ENCODE measurements around the gene BAK1. TPM values are rescaled to one million over a fixed set of nuclear protein-coding genes. Genes with fewer than 3 reads are reported as not detected.

Gene BAK1
- total RNA-seq, 2 experiments from 2014 or later = 69.2 to 77.6 TPM

DNA sequence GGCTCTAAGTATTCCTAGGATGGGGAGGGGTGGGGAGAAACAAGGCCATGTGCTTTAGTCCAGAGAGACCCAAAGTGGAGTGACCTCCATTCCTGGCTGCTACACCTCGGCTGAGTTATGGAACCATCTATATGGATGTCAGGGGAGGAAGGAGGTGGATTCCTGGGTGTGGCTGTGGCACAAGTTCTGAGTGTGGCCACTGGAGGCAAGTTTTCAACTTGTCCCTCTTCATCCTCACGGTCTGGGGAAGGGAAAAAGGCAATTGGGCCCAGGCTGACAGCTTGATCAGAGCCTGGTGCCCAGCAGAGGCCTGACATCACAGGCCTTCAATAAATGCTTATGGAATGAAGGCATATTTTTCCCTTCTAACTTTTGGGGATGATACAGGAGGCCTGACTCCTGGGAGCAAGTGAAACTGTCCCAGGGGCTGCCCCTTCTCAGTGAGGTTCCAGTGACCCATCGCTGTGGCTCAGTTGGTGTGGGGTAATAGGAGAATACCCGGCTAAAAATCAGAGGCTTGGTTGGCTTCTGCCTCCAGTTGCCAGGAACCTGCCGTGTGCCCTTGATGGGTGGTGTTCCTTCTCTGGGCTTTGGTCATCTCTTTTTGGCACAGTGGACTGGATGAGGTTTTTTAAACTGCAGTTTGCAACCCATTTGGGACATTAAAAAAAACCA, 39.2 kb upstream of the BAK1 start:
- no peak for DNase-seq
- Mint-ChIP-seq H3K36me3 (ENCODE audit: low read depth) (peaks cover 8% of the 10 kb centered on the region), H3K27ac (peak overlapping the region; percentile 95), H3K27me3 (no peaks in the 10 kb centered on the region), H3K4me1 (peaks cover 41% of the 10 kb centered on the region), H3K9me3 (no peaks in the 10 kb centered on the region), H3K4me3 (peak overlapping the region; percentile 93)
- CTCF ChIA-PET = interaction anchor here (0.6 to 3.3 kb wide), 3 partner anchors 11 to 88 kb away, joined by 3 to 11 read pairs (median 4); no protein-coding TSS in a partner anchor
- POLR2A ChIA-PET = no interaction called here

DNA sequence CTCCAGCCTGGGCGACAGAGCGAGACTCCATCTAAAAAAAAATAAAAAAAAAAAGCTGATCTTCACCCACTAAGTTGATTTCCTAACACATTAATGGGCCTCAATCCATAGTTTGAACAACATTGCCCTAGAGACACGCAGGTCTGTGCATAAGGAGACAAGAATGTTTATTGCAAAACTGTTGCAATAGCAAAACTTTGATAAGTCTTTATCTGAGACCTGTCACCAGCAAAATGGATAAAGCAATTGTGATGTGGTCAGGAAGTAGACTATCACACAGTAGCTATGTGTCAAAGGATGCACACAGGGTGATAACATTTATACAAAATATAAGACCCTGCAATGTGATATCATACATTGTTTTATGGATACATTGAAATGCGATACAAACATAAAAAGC, 36.8 kb upstream of the BAK1 start:
- no peak overlapping the region for H3K27ac Mint-ChIP-seq
- H3K4me3 Mint-ChIP-seq = no peak overlapping the region
- no peaks in the 10 kb centered on the region for H3K36me3 Mint-ChIP-seq (ENCODE audit: low read depth)
- CTCF ChIA-PET = interaction anchor here (1.6 to 3.3 kb wide), 2 partner anchors 9 to 27 kb away, joined by 7 to 18 read pairs; no protein-coding TSS in a partner anchor
- POLR2A ChIA-PET = no interaction called here
- no peak for DNase-seq
- H3K27me3 Mint-ChIP-seq = no peaks in the 10 kb centered on the region
- H3K9me3 Mint-ChIP-seq = no peaks in the 10 kb centered on the region
- peaks cover 25% of the 10 kb centered on the region for H3K4me1 Mint-ChIP-seq

DNA sequence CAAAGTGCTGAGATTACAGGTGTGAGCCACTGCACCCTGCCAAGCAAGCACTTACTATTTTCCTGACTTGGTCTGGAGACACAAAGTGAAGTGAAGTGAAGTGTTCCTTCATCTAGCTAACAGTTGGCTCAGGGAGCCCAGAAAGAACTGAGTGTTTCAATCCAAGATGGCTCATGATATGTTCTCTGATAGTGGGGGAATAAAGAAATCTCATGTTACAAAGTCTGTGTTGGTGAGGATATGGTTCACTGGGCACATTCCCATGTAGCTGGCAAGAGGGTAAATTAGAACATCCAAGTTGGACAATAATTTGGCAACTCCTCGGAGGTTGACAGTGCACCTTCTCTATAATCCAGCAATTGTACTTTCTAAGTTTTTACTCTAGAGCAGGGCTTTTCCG, 36.0 kb upstream of the BAK1 start:
- Mint-ChIP-seq H3K36me3 (ENCODE audit: low read depth) (no peaks in the 10 kb centered on the region), H3K4me1 (peaks cover 25% of the 10 kb centered on the region), H3K27me3 (no peaks in the 10 kb centered on the region), H3K4me3 (no peak overlapping the region), H3K9me3 (no peaks in the 10 kb centered on the region), H3K27ac (no peak overlapping the region)
- POLR2A ChIA-PET = no interaction called here
- CTCF ChIA-PET = interaction anchor here (3.3 kb wide), 1 partner anchor 9 kb away, joined by 18 read pairs; no protein-coding TSS in a partner anchor
- DNase-seq = no peak

DNA sequence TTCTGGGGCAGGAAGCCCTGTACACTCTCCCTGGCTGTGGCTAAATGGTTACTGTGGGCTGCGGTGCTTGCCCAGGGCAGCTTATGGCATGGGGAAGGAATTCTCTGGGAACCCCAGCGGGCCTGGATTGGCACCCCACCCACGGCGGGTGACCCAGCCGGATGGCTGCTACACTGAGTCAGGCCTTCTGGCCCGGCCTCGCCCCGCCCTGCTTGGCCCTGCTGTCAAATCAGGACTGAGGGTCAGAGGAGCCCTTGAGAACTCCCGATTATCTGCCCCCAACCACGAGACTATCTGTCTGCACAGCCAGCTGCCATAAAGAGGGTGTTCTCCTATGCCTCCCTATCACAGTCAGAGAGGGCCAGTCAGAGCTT, 33.7 kb upstream of the BAK1 start:
- CTCF ChIA-PET = interaction anchor here (0.6 to 1.6 kb wide), 4 partner anchors 13 to 278 kb away, joined by 3 to 7 read pairs (median 4); no protein-coding TSS in a partner anchor
- H3K4me3 Mint-ChIP-seq = no peak overlapping the region
- no peak overlapping the region for H3K27ac Mint-ChIP-seq
- no peaks in the 10 kb centered on the region for H3K36me3 Mint-ChIP-seq (ENCODE audit: low read depth)
- POLR2A ChIA-PET = no interaction called here
- H3K4me1 Mint-ChIP-seq = peaks cover 9% of the 10 kb centered on the region
- H3K9me3 Mint-ChIP-seq = no peaks in the 10 kb centered on the region
- no peaks in the 10 kb centered on the region for H3K27me3 Mint-ChIP-seq
- no peak for DNase-seq

DNA sequence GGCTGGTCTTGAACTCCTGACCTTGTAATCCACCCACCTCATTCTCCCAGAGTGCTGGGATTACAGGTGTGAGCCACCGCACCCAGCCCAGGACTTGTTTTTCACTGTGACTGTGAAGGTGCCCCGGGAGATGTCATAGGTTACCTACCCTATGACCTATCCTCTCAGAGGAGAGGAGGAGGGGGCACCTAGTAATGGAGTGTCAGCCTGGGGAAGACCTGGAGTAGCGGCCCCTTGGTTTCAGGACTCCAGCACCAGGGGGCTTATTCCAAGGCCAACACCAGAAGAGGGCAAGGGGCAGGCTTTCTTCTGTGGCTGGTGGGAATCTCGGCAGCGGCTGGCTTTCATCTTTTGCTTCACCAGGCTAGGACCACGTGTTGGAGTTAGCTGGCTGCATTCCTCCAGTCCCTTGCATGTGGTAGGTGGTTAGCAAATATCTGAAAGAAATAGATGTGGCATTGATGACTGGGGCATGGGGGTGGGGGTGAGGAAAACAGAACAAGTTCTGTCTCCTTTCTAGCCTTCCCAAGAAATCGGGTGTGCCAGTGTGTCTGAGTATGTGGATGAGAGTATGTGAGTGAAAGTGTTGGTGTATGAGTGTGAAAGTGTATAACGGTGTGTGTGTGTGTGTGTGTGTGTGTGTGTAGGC, 33.2 kb upstream of the BAK1 start:
- no peak overlapping the region for H3K27ac Mint-ChIP-seq
- no peaks in the 10 kb centered on the region for H3K36me3 Mint-ChIP-seq (ENCODE audit: low read depth)
- H3K9me3 Mint-ChIP-seq = no peaks in the 10 kb centered on the region
- no peak overlapping the region for H3K4me3 Mint-ChIP-seq
- ChIA-PET CTCF (interaction anchor here (1.4 kb wide), 1 partner anchor 30 kb away, joined by 3 read pairs; no protein-coding TSS in a partner anchor), POLR2A (interaction anchor here (0.6 kb wide), 1 partner anchor 1072 kb away, joined by 3 read pairs; no protein-coding TSS in a partner anchor)
- H3K27me3 Mint-ChIP-seq = no peaks in the 10 kb centered on the region
- DNase-seq = no peak
- peaks cover 7% of the 10 kb centered on the region for H3K4me1 Mint-ChIP-seq

DNA sequence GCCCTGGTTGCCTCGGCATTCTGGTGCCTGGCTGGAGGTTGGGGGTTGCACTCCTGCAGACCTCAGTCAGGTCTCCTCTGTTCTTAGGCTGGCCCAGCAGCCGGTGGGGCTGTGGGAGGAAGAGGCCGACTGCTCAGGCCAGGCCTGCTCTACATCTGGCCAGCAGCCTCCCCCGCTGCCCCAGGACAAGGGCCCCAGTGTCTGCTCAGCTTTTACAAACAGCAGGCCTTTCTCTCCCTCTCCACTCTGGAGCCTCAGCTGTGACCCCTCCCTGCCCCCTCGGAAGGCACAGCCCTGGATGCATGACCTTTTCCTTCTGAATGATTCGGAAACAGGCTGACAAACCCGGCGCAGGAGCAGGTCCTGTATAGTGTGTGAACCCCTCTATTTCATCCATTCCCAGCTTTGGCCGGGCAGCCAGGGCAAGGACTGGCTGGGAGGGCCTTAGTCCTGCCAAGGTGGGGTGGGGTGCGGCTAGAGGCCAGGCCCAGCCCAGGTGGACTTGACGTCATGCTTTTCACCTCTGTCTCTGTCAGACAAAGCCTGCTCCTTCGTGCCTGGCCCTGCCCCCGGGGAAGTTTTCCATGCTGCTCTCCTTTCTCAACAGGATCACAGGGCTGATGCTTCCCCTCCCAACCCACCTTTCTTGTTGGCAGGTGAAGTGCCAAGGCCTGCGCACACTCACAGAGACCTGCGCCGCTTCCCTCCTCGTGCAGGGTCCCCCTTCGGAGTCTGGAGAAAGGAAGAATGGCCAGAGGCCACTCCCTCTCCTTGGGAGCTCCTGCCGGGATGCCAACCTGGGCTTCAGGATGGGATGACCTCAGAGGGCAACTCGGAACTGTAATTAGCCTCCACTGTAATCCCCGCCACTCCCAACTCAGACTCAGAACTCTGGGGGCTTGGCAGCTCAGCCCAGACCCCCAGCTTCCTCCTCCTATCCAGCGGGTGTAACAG, 31.0 kb upstream of the BAK1 start:
- peaks cover 5% of the 10 kb centered on the region for H3K4me1 Mint-ChIP-seq
- H3K27me3 Mint-ChIP-seq = no peaks in the 10 kb centered on the region
- no peak overlapping the region for H3K27ac Mint-ChIP-seq
- no peak for DNase-seq
- no peak overlapping the region for H3K4me3 Mint-ChIP-seq
- no peaks in the 10 kb centered on the region for H3K36me3 Mint-ChIP-seq (ENCODE audit: low read depth)
- no peaks in the 10 kb centered on the region for H3K9me3 Mint-ChIP-seq
- POLR2A ChIA-PET = no interaction called here
- CTCF ChIA-PET = interaction anchor here (1.0 to 1.7 kb wide), 4 partner anchors 10 to 30 kb away, joined by 3 to 5 read pairs (median 4); partner anchors contain the start of gene ITPR3

DNA sequence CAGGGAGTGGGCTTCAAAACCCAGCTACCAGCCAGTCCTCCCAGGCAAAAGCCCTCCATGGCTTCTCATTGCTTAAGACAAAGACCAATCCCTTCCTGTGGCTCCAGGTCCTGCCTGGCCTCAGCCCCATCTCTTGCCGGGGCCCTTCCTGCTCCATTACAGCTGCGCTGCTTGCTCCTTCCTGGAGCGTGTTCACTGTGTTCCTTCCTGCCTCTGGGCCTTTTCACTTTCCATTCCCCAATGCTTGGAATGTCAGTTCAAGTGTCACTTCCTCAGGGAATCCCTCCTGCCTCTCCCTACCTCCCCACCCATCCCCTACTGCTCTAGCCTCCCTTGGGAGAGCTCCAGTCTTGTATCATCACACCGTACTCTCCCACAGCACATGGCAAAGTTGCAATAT, 30.0 kb upstream of the BAK1 start:
- no peak for DNase-seq
- Mint-ChIP-seq H3K27ac (peak overlapping the region; percentile 14), H3K27me3 (peaks cover 3% of the 10 kb centered on the region), H3K9me3 (peaks cover 4% of the 10 kb centered on the region), H3K36me3 (ENCODE audit: low read depth) (no peaks in the 10 kb centered on the region), H3K4me1 (peaks cover 5% of the 10 kb centered on the region), H3K4me3 (no peak overlapping the region)
- ChIA-PET CTCF (interaction anchor here (1.1 to 1.7 kb wide), 2 partner anchors 11 to 12 kb away, joined by 3 to 5 read pairs; partner anchors contain the start of gene ITPR3), POLR2A (no interaction called here)

DNA sequence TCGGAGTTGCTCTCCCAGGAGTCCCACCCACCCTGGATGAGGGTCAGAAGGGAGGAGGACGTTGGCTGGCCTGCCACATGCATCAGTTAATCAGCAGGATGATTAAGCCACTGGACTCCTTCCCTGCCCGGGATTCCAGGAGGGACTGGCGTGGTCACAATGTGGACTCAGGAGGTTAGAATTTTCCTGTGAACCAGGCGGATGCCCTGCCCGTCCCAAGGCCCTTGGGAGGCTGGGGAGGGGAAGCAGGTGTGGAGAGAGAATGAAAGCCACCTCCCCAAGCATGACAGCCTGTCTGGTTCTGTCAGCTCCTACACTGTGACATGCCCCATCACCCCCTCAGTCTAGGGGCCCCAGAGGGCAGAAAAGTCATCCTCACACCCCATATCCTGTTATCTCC, 29.5 kb upstream of the BAK1 start:
- Mint-ChIP-seq H3K4me1 (peaks cover 5% of the 10 kb centered on the region), H3K9me3 (peaks cover 7% of the 10 kb centered on the region), H3K36me3 (ENCODE audit: low read depth) (no peaks in the 10 kb centered on the region), H3K27ac (no peak overlapping the region), H3K4me3 (no peak overlapping the region), H3K27me3 (peaks cover 7% of the 10 kb centered on the region)
- POLR2A ChIA-PET = no interaction called here
- CTCF ChIA-PET = interaction anchor here (1.1 kb wide), 1 partner anchor 11 kb away, joined by 3 read pairs; the partner anchor contains the start of gene ITPR3
- DNase-seq = no peak

DNA sequence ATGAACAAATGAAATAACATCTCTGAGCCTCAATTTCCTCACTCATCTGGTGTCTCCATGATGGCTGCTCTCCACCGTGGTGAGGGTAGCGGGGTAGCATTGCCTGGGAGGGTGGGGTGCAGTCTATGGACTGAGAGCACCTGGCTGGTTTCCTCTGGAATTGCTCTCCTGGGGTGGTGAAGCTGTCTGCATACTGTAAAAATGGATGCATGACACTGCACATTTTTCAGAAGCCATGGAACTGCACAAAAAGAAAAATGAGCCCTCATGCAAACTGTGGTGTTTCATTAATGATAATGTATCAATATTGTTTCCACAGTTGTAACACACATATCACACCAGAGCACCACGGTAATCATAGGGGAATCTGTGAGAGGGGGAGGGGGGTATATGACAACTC, 28.9 kb upstream of the BAK1 start:
- Mint-ChIP-seq H3K4me3 (no peak overlapping the region), H3K27me3 (peaks cover 7% of the 10 kb centered on the region), H3K9me3 (peaks cover 7% of the 10 kb centered on the region), H3K4me1 (peaks cover 5% of the 10 kb centered on the region), H3K27ac (peak overlapping the region; percentile 4), H3K36me3 (ENCODE audit: low read depth) (no peaks in the 10 kb centered on the region)
- POLR2A ChIA-PET = no interaction called here
- DNase-seq = no peak
- CTCF ChIA-PET = interaction anchor here (2.2 to 2.5 kb wide), 2 partner anchors 13 to 92 kb away, joined by 7 to 13 read pairs; partner anchors contain the start of gene ITPR3

DNA sequence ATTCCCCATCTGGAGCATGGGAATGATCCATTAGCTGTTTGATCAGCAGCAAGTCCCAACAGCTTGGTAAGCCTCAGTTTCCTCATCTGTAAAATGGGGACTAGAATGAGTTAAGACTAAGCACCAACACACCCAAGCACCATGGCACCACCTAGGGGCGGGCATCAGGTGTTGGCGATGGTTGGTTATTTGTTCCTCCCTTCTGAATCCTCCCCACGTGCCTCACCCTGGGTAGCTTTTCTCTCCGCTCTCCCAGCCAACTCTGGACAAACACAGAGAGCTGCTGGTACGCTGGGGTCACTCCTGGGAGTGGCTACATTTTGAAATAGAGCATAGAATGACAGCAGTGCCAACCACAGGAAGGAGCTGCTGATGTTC, 27.7 kb upstream of the BAK1 start:
- peaks cover 11% of the 10 kb centered on the region for H3K27me3 Mint-ChIP-seq
- POLR2A ChIA-PET = no interaction called here
- no peaks in the 10 kb centered on the region for H3K4me1 Mint-ChIP-seq
- peaks cover 7% of the 10 kb centered on the region for H3K9me3 Mint-ChIP-seq
- no peaks in the 10 kb centered on the region for H3K36me3 Mint-ChIP-seq (ENCODE audit: low read depth)
- no peak overlapping the region for H3K27ac Mint-ChIP-seq
- CTCF ChIA-PET = interaction anchor here (0.6 to 2.5 kb wide), 13 partner anchors 9 to 93 kb away, joined by 3 to 18 read pairs (median 6); partner anchors contain the start of gene ITPR3
- H3K4me3 Mint-ChIP-seq = no peak overlapping the region
- DNase-seq = peak; percentile 68

DNA sequence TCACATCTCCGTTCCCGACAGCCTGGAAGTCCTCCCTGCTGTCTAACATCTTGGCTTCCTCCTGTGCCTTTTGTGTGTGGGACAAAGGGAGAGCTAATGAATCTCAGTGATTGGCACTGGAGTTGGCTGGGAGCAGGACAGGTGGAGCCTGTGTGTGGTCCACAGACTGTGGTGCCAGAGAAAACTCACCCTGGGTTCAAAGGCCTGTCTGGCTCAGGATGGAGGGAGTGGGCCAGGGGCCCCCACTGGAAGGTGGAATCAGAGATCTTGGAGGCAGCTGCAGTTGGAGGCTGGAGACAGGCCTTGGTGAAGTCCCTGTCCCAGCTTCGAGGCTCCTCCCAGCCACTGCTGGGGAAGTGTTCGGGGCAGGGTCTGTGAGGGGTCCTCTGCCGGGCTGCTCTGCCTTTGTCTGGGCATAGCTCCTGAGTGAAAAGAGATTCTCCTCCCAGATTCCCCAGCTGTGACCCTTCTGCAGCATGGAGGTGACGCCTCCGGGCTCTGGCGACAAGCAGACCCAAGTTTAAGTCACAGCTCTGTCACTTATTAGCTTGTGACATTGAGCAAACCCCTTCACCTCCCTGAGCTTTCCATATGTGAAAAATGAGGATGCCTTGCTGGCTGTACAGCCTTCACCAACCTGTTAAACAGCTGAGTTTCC, 27.2 kb upstream of the BAK1 start:
- H3K4me1 Mint-ChIP-seq = no peaks in the 10 kb centered on the region
- peaks cover 7% of the 10 kb centered on the region for H3K9me3 Mint-ChIP-seq
- POLR2A ChIA-PET = no interaction called here
- DNase-seq = no peak
- CTCF ChIA-PET = interaction anchor here (1.0 to 2.5 kb wide), 13 partner anchors 9 to 93 kb away, joined by 3 to 18 read pairs (median 6); partner anchors contain the start of gene ITPR3
- H3K36me3 Mint-ChIP-seq (ENCODE audit: low read depth) = no peaks in the 10 kb centered on the region
- no peak overlapping the region for H3K27ac Mint-ChIP-seq
- H3K4me3 Mint-ChIP-seq = no peak overlapping the region
- peaks cover 11% of the 10 kb centered on the region for H3K27me3 Mint-ChIP-seq

DNA sequence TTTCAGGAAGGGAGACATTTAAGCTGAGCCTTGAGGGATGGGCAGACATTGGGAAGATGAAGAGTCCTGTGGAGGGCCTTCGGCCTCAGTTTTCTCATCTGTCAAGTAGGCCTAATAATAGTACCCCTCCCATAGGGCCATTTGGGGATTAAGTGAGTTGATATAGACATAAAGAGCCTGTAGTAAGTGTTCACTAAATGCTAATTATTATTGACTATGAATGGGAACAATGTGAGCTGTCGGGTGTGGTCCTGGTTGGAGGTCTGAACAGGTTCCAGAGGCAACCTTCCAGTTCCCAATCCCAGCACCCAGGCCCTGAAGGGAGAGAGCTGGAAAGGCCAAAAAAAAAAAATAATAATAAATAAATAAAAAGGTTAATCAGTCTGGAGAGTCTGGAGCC, 26.6 kb upstream of the BAK1 start:
- H3K4me3 Mint-ChIP-seq = no peak overlapping the region
- H3K36me3 Mint-ChIP-seq (ENCODE audit: low read depth) = no peaks in the 10 kb centered on the region
- peaks cover 7% of the 10 kb centered on the region for H3K9me3 Mint-ChIP-seq
- no peak overlapping the region for H3K27ac Mint-ChIP-seq
- CTCF ChIA-PET = interaction anchor here (0.6 to 2.5 kb wide), 8 partner anchors 10 to 644 kb away, joined by 3 to 18 read pairs (median 10); partner anchors contain the start of gene ITPR3
- H3K27me3 Mint-ChIP-seq = peaks cover 11% of the 10 kb centered on the region
- no peaks in the 10 kb centered on the region for H3K4me1 Mint-ChIP-seq
- DNase-seq = no peak
- POLR2A ChIA-PET = no interaction called here
